Liver (tissue), 3 donors: ENCODE measurements around the gene VAMP4.

Source experiments
- EGR1 ChIP-seq, 2 donors: IDR thresholded peaks; 2 replicates each; pipeline ENCODE4 v1.6.1; 2016 to 2018; ENCODE audit warnings: antibody characterized with exemption in 2 of 2, low read depth in 2 of 2
- HNF4A ChIP-seq, 2 donors: conservative IDR thresholded peaks; 2 replicates each; pipeline ENCODE4 v1.6.1; 2016; ENCODE audit warnings: antibody characterized with exemption in 2 of 2, mild to moderate bottlenecking in 2 of 2
- RAD21 ChIP-seq, 2 donors: IDR thresholded peaks; 2 replicates each; pipeline ENCODE4 v1.6.1; 2016; ENCODE audit warnings: antibody characterized with exemption in 2 of 2, mild to moderate bottlenecking in 2 of 2
- SP1 ChIP-seq: IDR thresholded peaks from 2 replicates; pipeline ENCODE4 v1.6.1; 2018; ENCODE audit warnings: antibody characterized with exemption, mild to moderate bottlenecking
- TAF1 ChIP-seq: conservative IDR thresholded peaks from 2 replicates; pipeline ENCODE4 v1.6.1; 2016; ENCODE audit warnings: antibody characterized with exemption, mild to moderate bottlenecking
- TF ChIP-seq, protein P1 (sequence below): fragments of 150-350 bp; IDR thresholded peaks from 2 replicates; pipeline ENCODE4 v1.5.1; 2017; ENCODE audit warnings: improper control_type of control experiment, low read depth, low read length; ENCODE audit not compliant: missing input control
- TF ChIP-seq, protein P2 (sequence below): IDR thresholded peaks from 2 replicates; pipeline ENCODE4 v1.6.1; 2016; ENCODE audit warnings: antibody characterized with exemption, mild to moderate bottlenecking
- TF ChIP-seq, protein P3 (sequence below): IDR thresholded peaks from 2 replicates; pipeline ENCODE4 v1.6.1; 2016; ENCODE audit warnings: antibody characterized with exemption
- TF ChIP-seq, protein P4 (sequence below): IDR thresholded peaks from 2 replicates; pipeline ENCODE4 v1.6.1; 2016; ENCODE audit warnings: antibody characterized with exemption
- TF ChIP-seq, protein P5 (sequence below): IDR thresholded peaks from 2 replicates; pipeline ENCODE4 v1.6.1; 2016; ENCODE audit warnings: antibody characterized with exemption
- donor health status: healthy.
- donor health status: healthy.

DNA sequence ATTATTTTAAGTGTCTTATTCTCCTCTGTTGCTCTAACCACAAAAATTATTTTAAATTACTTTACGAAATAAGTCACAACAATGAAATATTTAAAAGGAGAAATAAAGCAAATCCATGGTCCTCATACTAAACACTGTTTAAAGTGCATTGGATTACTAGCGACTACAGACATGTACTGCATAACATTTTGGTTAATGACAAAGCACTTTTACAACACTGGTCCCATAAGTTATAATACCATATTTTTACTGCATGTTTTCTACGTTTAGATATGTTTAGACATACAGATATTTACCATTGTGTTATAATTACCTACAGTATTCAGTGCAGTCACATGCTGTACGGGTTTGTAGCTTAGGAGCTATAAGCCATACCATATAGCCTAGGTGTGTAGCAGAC, 30.2 kb downstream of the VAMP4 start:
- TF ChIP-seq, protein P1, sequence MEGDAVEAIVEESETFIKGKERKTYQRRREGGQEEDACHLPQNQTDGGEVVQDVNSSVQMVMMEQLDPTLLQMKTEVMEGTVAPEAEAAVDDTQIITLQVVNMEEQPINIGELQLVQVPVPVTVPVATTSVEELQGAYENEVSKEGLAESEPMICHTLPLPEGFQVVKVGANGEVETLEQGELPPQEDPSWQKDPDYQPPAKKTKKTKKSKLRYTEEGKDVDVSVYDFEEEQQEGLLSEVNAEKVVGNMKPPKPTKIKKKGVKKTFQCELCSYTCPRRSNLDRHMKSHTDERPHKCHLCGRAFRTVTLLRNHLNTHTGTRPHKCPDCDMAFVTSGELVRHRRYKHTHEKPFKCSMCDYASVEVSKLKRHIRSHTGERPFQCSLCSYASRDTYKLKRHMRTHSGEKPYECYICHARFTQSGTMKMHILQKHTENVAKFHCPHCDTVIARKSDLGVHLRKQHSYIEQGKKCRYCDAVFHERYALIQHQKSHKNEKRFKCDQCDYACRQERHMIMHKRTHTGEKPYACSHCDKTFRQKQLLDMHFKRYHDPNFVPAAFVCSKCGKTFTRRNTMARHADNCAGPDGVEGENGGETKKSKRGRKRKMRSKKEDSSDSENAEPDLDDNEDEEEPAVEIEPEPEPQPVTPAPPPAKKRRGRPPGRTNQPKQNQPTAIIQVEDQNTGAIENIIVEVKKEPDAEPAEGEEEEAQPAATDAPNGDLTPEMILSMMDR, result no peak
- TF ChIP-seq, protein P2, sequence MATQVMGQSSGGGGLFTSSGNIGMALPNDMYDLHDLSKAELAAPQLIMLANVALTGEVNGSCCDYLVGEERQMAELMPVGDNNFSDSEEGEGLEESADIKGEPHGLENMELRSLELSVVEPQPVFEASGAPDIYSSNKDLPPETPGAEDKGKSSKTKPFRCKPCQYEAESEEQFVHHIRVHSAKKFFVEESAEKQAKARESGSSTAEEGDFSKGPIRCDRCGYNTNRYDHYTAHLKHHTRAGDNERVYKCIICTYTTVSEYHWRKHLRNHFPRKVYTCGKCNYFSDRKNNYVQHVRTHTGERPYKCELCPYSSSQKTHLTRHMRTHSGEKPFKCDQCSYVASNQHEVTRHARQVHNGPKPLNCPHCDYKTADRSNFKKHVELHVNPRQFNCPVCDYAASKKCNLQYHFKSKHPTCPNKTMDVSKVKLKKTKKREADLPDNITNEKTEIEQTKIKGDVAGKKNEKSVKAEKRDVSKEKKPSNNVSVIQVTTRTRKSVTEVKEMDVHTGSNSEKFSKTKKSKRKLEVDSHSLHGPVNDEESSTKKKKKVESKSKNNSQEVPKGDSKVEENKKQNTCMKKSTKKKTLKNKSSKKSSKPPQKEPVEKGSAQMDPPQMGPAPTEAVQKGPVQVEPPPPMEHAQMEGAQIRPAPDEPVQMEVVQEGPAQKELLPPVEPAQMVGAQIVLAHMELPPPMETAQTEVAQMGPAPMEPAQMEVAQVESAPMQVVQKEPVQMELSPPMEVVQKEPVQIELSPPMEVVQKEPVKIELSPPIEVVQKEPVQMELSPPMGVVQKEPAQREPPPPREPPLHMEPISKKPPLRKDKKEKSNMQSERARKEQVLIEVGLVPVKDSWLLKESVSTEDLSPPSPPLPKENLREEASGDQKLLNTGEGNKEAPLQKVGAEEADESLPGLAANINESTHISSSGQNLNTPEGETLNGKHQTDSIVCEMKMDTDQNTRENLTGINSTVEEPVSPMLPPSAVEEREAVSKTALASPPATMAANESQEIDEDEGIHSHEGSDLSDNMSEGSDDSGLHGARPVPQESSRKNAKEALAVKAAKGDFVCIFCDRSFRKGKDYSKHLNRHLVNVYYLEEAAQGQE, result no peak
- no peak for TF ChIP-seq RAD21 (IDR thresholded peaks at IDR 0.05)
- TF ChIP-seq, protein P3, sequence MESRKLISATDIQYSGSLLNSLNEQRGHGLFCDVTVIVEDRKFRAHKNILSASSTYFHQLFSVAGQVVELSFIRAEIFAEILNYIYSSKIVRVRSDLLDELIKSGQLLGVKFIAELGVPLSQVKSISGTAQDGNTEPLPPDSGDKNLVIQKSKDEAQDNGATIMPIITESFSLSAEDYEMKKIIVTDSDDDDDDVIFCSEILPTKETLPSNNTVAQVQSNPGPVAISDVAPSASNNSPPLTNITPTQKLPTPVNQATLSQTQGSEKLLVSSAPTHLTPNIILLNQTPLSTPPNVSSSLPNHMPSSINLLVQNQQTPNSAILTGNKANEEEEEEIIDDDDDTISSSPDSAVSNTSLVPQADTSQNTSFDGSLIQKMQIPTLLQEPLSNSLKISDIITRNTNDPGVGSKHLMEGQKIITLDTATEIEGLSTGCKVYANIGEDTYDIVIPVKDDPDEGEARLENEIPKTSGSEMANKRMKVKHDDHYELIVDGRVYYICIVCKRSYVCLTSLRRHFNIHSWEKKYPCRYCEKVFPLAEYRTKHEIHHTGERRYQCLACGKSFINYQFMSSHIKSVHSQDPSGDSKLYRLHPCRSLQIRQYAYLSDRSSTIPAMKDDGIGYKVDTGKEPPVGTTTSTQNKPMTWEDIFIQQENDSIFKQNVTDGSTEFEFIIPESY, result no peak
- TF ChIP-seq, protein P4, sequence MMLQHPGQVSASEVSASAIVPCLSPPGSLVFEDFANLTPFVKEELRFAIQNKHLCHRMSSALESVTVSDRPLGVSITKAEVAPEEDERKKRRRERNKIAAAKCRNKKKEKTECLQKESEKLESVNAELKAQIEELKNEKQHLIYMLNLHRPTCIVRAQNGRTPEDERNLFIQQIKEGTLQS, result no peak
- TF ChIP-seq EGR1 (IDR thresholded peaks at IDR 0.05; ENCODE audit: low read depth in 2 of 2), result no peak
- no peak for TF ChIP-seq TAF1
- no peak for TF ChIP-seq SP1
- TF ChIP-seq, protein P5, sequence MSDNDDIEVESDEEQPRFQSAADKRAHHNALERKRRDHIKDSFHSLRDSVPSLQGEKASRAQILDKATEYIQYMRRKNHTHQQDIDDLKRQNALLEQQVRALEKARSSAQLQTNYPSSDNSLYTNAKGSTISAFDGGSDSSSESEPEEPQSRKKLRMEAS, result no peak
- TF ChIP-seq HNF4A (conservative IDR thresholded peaks at IDR 0.05), result no peak
